Measurements from ENCODE around the gene IQSEC1.

IQSEC1 gene

GRCh38 chr3:12980596-12981290, 92.5 kb downstream of the IQSEC1 start:
- DNase-seq = no peak

- no peak for DNase-seq
Measured at GRCh38 chr3:12979947-12980487, 93.2 kb downstream of the IQSEC1 start.

GRCh38 chr3:12979151-12979946, 93.9 kb downstream of the IQSEC1 start:
- DNase-seq = no peak

- no peak for DNase-seq
Measured at GRCh38 chr3:12978682-12979081, 94.5 kb downstream of the IQSEC1 start.

- no peak for DNase-seq
Measured at GRCh38 chr3:12977117-12977808, 96.0 kb downstream of the IQSEC1 start.

- no peak for DNase-seq
Measured at GRCh38 chr3:12975748-12976522, 97.3 kb downstream of the IQSEC1 start.

- no peak for DNase-seq
Measured at GRCh38 chr3:12974819-12975218, 98.4 kb downstream of the IQSEC1 start.

GRCh38 chr3:12974334-12974733, 98.9 kb downstream of the IQSEC1 start:
- no peak for DNase-seq

- no peak for DNase-seq
Measured at GRCh38 chr3:12973827-12974226, 99.4 kb downstream of the IQSEC1 start.

- no peak for DNase-seq
Measured at GRCh38 chr3:12972781-12973702, 100.2 kb downstream of the IQSEC1 start.

- DNase-seq = no peak
Measured at GRCh38 chr3:12972043-12972442, 101.2 kb downstream of the IQSEC1 start.

GRCh38 chr3:12970684-12971083, 102.5 kb downstream of the IQSEC1 start:
- no peak for DNase-seq

GRCh38 chr3:12969486-12969885, 103.7 kb downstream of the IQSEC1 start:
- DNase-seq = no peak

- no peak for DNase-seq
Measured at GRCh38 chr3:12968541-12968940, 104.7 kb downstream of the IQSEC1 start.

GRCh38 chr3:12967606-12968351, 105.5 kb downstream of the IQSEC1 start:
- peak; percentile 88 to 95 (median 90) for DNase-seq

- DNase-seq = peak in 1 of 6 experiments; percentile 74
Measured at GRCh38 chr3:12966847-12967605, 106.2 kb downstream of the IQSEC1 start.

GRCh38 chr3:12965999-12966846, 107.0 kb downstream of the IQSEC1 start:
- DNase-seq = no peak

GRCh38 chr3:12964711-12965612, 108.3 kb downstream of the IQSEC1 start:
- no peak for DNase-seq
